Activated CD8-positive, alpha-beta memory T cell treated with anti-CD3 and anti-CD28 coated beads for 48 hours (primary cell): ENCODE data around the gene GRAMD4.
A peak's percentile ranks its signal among the peaks of the same experiment; 100 is the strongest.

ENCODE experiments used
- DNase-seq, 3 experiments: peaks; one replicate each; pipeline ENCODE4 v3.0.0-alpha.2; 2020; ENCODE audit warnings: low read depth in 2 of 3, low spot score in 2 of 3

The GRAMD4 gene

GRCh38 chr22:46668116-46668515 is 47.9 kb downstream of the GRAMD4 start:
- DNase-seq, result no peak

- DNase-seq, result no peak
Measured at GRCh38 chr22:46669201-46669600, 49.0 kb downstream of the GRAMD4 start.

- DNase-seq, result no peak
Measured at GRCh38 chr22:46671824-46672432, 51.7 kb downstream of the GRAMD4 start.

- DNase-seq, result no peak
Measured at GRCh38 chr22:46672731-46673130, 52.5 kb downstream of the GRAMD4 start.

- no peak for DNase-seq
Measured at GRCh38 chr22:46673205-46673604, 53.0 kb downstream of the GRAMD4 start.

GRCh38 chr22:46673662-46674236 is 53.6 kb downstream of the GRAMD4 start:
- no peak for DNase-seq

- peak; percentile 86 to 92 (median 86) for DNase-seq
Measured at GRCh38 chr22:46674367-46674781, 54.2 kb downstream of the GRAMD4 start.

GRCh38 chr22:46674906-46675305 is 54.7 kb downstream of the GRAMD4 start:
- DNase-seq, result no peak

- DNase-seq, result no peak
Measured at GRCh38 chr22:46675479-46675878, 55.3 kb downstream of the GRAMD4 start.

- no peak for DNase-seq
Measured at GRCh38 chr22:46675938-46676337, 55.8 kb downstream of the GRAMD4 start.

GRCh38 chr22:46676479-46676878 is 56.3 kb downstream of the GRAMD4 start:
- no peak for DNase-seq

- no peak for DNase-seq
Measured at GRCh38 chr22:46676881-46677280, 56.7 kb downstream of the GRAMD4 start.

GRCh38 chr22:46677323-46678002 is 57.3 kb downstream of the GRAMD4 start:
- no peak for DNase-seq

- no peak for DNase-seq
Measured at GRCh38 chr22:46678003-46678657, 57.9 kb downstream of the GRAMD4 start.

GRCh38 chr22:46678785-46679700 is 58.9 kb downstream of the GRAMD4 start:
- DNase-seq, result no peak

GRCh38 chr22:46679706-46680269 is 59.6 kb downstream of the GRAMD4 start:
- no peak for DNase-seq

- DNase-seq, result no peak
Measured at GRCh38 chr22:46681010-46681409, 60.8 kb downstream of the GRAMD4 start.

- no peak for DNase-seq
Measured at GRCh38 chr22:46682011-46682731, 62.0 kb downstream of the GRAMD4 start.

GRCh38 chr22:46684706-46685105 is 64.5 kb downstream of the GRAMD4 start:
- DNase-seq, result no peak
